OCI-LY7 (cell line): ENCODE results near the gene PDIA4. TPM values are rescaled to one million over a fixed set of nuclear protein-coding genes. Genes with fewer than 3 reads are reported as not detected.

Source experiments
- BruUV-seq: library from RNA; stranded (reverse); fragments of 400-500 nt; replicated peaks from 2 replicates; lab custom pipeline; 2021; lab: Mats Ljungman, UMichigan
- CTCF ChIA-PET: fragments of 300-600 bp; sonication (Branson Sonifier 250); formaldehyde crosslinking; loops from one replicate; lab custom pipeline; 2022; ENCODE audit warnings: antibody characterized with exemption; ENCODE audit not compliant: unreplicated experiment; lab: Charles Lee
- POLR2A ChIA-PET: fragments of 300-600 bp; sonication (Branson Sonifier 250); formaldehyde crosslinking; loops from one replicate; lab custom pipeline; 2022; ENCODE audit warnings: antibody characterized with exemption; lab: Charles Lee
- DNase-seq: peaks from one replicate; pipeline ENCODE4 v3.0.0-alpha.2; 2015; ENCODE audit warnings: low spot score
- H2AFZ ChIP-seq: fragments of 200-600 bp; sonication (generic), shearing (Covaris generic); 2 replicates; pipeline ENCODE4 v1.6.1; 2014; ENCODE audit warnings: mild to moderate bottlenecking, antibody characterized with exemption, low read length, moderate library complexity
- H3K27ac ChIP-seq: fragments of 200-600 bp; sonication (generic); 2 replicates; pipeline ENCODE4 v1.5.1; 2014; ENCODE audit warnings: mixed run types, low read depth, mild to moderate bottlenecking, moderate library complexity, low read length, inconsistent platforms; ENCODE audit not compliant: poor library complexity, severe bottlenecking
- H3K36me3 ChIP-seq: fragments of 200-600 bp; sonication (generic); 2 replicates; pipeline ENCODE4 v1.6.1; 2014; ENCODE audit warnings: mild to moderate bottlenecking, antibody characterized with exemption, low read length, moderate library complexity, mixed read lengths; ENCODE audit not compliant: insufficient read depth
- H3K4me1 ChIP-seq: fragments of 200-600 bp; sonication (generic); 2 replicates; pipeline ENCODE4 v1.5.1; 2014; ENCODE audit warnings: mild to moderate bottlenecking, low read length; ENCODE audit not compliant: insufficient read depth, poor library complexity, severe bottlenecking
- H3K4me2 ChIP-seq: fragments of 200-600 bp; sonication (generic); 2 replicates; pipeline ENCODE4 v1.6.1; 2014; ENCODE audit warnings: mild to moderate bottlenecking, low read length
- H3K4me3 ChIP-seq: fragments of 200-600 bp; sonication (generic); 2 replicates; pipeline ENCODE4 v1.5.1; 2014; ENCODE audit warnings: mild to moderate bottlenecking, low read depth, low read length; ENCODE audit not compliant: poor library complexity, severe bottlenecking
- H3K79me2 ChIP-seq: fragments of 200-600 bp; sonication (generic); 2 replicates; pipeline ENCODE4 v1.6.1; 2016; ENCODE audit warnings: low read depth, mild to moderate bottlenecking, low read length, moderate library complexity, mixed read lengths; ENCODE audit not compliant: insufficient read depth
- H3K9me2 ChIP-seq: fragments of 200-600 bp; sonication (generic); 2 replicates; pipeline ENCODE4 v1.6.1; 2016; ENCODE audit warnings: mild to moderate bottlenecking, low read length, mixed read lengths; ENCODE audit not compliant: insufficient read depth
- H3K9me3 ChIP-seq: fragments of 200-600 bp; sonication (generic); 2 replicates; pipeline ENCODE4 v1.6.1; 2014; ENCODE audit warnings: mild to moderate bottlenecking, mixed run types, low read length, mixed read lengths
- H4K20me1 ChIP-seq: fragments of 200-600 bp; sonication (generic); 2 replicates; pipeline ENCODE4 v1.6.1; 2014; ENCODE audit warnings: mild to moderate bottlenecking, antibody characterized with exemption, low read length, moderate library complexity, mixed read lengths; ENCODE audit not compliant: insufficient read depth
- EZH2phosphoT487 ChIP-seq: fragments of 200-600 bp; sonication (generic); IDR thresholded peaks from 2 replicates; pipeline ENCODE4 v1.6.1; 2018; ENCODE audit warnings: low read depth, borderline replicate concordance, mild to moderate bottlenecking, mixed run types, antibody characterized with exemption, low read length, moderate library complexity, mixed read lengths
- intact Hi-C: fragments of 100-400 bp; cut with micrococcal nuclease; formaldehyde crosslinking; loops from one replicate; pipeline ENCODE4 v1.10.0; 2022; ENCODE audit not compliant: unreplicated experiment
- total RNA-seq, 2 experiments: library from RNA; depleted of rRNA in 1 of 2; stranded (reverse); fragments of >200 nt in 1 of 2; shearing (Covaris generic) in 1 of 2; gene quantifications; 2 replicates each; pipeline ENCODE4 v1.2.3, GENCODE V29; 2014 to 2022
- TF ChIP-seq, protein P1 (sequence below): fragments of 200-600 bp; sonication (generic); conservative IDR thresholded peaks from 2 replicates; pipeline ENCODE4 v1.5.1; 2014; ENCODE audit warnings: mild to moderate bottlenecking, antibody characterized with exemption, low read length, moderate library complexity, mixed read lengths

PDIA4 gene
- total RNA-seq, 2 experiments from 2014 or later: 130 to 141 TPM

DNA sequence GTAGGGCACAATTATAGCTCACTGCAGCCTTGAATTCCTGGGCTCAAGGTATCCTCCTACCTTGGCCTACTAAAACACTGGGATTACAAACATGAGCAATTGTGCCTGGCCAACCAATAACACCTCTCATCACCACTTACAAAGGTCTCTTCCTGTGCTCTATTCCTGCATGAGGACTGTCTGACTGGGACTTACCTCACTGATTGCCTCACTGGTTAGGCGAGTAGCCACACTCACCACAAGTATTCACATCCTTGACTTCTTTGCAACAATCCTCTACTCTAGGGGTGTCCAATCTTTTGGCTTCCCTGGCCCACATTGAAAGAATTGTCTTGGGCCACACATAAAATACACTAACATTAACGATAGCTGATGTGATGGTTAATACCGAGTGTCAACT is 22.6 kb upstream of the PDIA4 start:
- no TSS peak for BruUV-seq
- CTCF ChIA-PET: no interaction called here
- no peak overlapping the region for H2AFZ ChIP-seq
- no peaks in the 10 kb centered on the region for H3K9me3 ChIP-seq
- no peak overlapping the region for H3K4me2 ChIP-seq
- no peaks in the 10 kb centered on the region for H3K79me2 ChIP-seq
- H3K36me3 ChIP-seq: no peaks in the 10 kb centered on the region
- no peak overlapping the region for H3K27ac ChIP-seq
- intact Hi-C loops: no loop called here
- no peaks in the 10 kb centered on the region for H4K20me1 ChIP-seq
- no peaks in the 10 kb centered on the region for H3K9me2 ChIP-seq
- TF ChIP-seq, protein P1, sequence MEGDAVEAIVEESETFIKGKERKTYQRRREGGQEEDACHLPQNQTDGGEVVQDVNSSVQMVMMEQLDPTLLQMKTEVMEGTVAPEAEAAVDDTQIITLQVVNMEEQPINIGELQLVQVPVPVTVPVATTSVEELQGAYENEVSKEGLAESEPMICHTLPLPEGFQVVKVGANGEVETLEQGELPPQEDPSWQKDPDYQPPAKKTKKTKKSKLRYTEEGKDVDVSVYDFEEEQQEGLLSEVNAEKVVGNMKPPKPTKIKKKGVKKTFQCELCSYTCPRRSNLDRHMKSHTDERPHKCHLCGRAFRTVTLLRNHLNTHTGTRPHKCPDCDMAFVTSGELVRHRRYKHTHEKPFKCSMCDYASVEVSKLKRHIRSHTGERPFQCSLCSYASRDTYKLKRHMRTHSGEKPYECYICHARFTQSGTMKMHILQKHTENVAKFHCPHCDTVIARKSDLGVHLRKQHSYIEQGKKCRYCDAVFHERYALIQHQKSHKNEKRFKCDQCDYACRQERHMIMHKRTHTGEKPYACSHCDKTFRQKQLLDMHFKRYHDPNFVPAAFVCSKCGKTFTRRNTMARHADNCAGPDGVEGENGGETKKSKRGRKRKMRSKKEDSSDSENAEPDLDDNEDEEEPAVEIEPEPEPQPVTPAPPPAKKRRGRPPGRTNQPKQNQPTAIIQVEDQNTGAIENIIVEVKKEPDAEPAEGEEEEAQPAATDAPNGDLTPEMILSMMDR: no peak
- TF ChIP-seq EZH2phosphoT487: no peak
- DNase-seq: no peak
- H3K4me1 ChIP-seq: no peaks in the 10 kb centered on the region
- no peak overlapping the region for H3K4me3 ChIP-seq
- POLR2A ChIA-PET: interaction anchor here (0.6 to 0.9 kb wide), 2 partner anchors 70 to 86 kb away, joined by 3 read pairs; no protein-coding TSS in a partner anchor

DNA sequence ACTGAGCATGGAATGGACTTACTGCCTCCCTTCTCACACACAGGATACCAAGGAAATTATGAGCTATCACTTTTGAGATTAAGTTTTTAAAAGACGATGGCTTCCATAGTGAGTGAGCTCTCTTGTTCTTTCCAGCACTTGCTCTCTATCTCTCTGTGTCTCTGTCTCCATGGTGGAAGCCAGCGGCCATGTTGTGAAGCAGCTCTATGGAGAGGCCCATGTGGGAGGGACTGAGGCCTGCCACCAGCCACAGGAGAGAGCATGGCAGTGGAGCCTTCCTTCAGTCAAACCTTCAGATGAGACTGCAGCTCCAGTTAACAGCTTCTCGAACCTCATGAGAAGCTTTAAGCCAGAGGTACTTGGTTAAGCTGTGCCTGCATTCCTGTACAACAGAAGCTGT is 20.5 kb upstream of the PDIA4 start:
- no peak for DNase-seq
- Histone ChIP-seq H4K20me1 (no peaks in the 10 kb centered on the region), H3K9me2 (no peaks in the 10 kb centered on the region), H3K79me2 (no peaks in the 10 kb centered on the region), H3K36me3 (no peaks in the 10 kb centered on the region), H2AFZ (no peak overlapping the region), H3K4me1 (no peaks in the 10 kb centered on the region), H3K4me3 (no peak overlapping the region), H3K27ac (no peak overlapping the region), H3K4me2 (no peak overlapping the region), H3K9me3 (no peaks in the 10 kb centered on the region)
- ChIA-PET CTCF (no interaction called here), POLR2A (interaction anchor here (0.7 kb wide), 2 partner anchors 323 to 350 kb away, joined by 3 read pairs; no protein-coding TSS in a partner anchor)
- BruUV-seq: no TSS peak
- TF ChIP-seq, protein P1: no peak
- TF ChIP-seq EZH2phosphoT487: no peak
- intact Hi-C loops: no loop called here

DNA sequence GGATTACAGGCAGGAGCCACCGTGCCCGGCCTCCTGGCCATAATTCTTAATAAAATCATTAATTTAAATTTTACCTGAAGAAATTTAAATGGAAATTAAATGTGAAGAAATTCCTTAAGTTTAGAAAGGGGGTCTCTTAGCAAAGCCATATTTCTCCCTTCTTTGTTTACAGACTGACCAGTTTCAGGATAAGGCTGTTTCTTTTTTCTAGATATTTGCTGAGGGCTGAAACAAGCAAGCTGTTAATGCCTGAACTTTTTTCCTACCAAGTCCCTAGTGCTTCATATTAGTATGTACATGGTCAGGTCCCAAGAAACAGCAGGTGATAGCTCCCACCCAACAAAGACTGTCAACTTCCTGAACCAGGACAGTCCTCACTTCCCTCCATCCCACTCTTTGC is 18.1 kb upstream of the PDIA4 start:
- Histone ChIP-seq H3K79me2 (no peaks in the 10 kb centered on the region), H4K20me1 (no peaks in the 10 kb centered on the region), H3K4me1 (no peaks in the 10 kb centered on the region), H3K36me3 (no peaks in the 10 kb centered on the region), H3K9me2 (no peaks in the 10 kb centered on the region), H3K4me2 (no peak overlapping the region), H3K4me3 (no peak overlapping the region), H2AFZ (no peak overlapping the region), H3K27ac (no peak overlapping the region), H3K9me3 (no peaks in the 10 kb centered on the region)
- BruUV-seq: no TSS peak
- POLR2A ChIA-PET: interaction anchor here (0.6 kb wide), 1 partner anchor 14 kb away, joined by 3 read pairs; no protein-coding TSS in a partner anchor
- intact Hi-C loops: no loop called here
- no peak for TF ChIP-seq EZH2phosphoT487
- TF ChIP-seq, protein P1: no peak
- CTCF ChIA-PET: no interaction called here
- no peak for DNase-seq
